ENCODE data around the gene EXOC4.

EXOC4 gene

DNA sequence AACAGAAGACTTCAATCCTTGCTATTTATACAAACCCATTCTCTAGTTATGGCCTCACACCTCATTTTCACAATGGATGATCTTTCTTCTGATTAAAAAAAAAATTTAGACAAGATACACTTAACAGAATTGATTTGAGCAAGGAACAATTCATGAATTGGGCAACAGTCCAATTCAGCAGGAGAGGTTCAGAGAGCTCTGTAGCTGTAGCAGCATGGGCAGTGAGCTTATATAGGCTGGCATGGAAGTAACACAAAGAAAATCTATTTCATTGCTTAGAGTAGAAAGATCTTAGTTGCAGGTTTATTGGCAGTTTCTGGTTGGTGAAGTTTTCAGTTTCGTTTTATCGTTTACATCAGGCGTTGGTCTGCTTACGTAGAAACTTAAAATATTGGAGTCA is 851.3 kb downstream of the EXOC4 start:
- Histone ChIP-seq H3K27me3 (ENCODE audit: insufficient read depth, low read length) (no peaks in the 10 kb centered on the region), H3K4me1 (ENCODE audit: insufficient read depth, low read length, severe bottlenecking) (peaks cover 21% of the 10 kb centered on the region), H3K9ac (ENCODE audit: low read length) (no peak overlapping the region), H3K4me3 (ENCODE audit: low read depth, low read length, poor library complexity, severe bottlenecking) (no peak overlapping the region), H4K20me1 (ENCODE audit: insufficient read depth, low read length) (no peaks in the 10 kb centered on the region), H3K4me2 (ENCODE audit: low read length) (no peak overlapping the region), H3K79me2 (ENCODE audit: insufficient read depth, low read length) (no peaks in the 10 kb centered on the region), H3K36me3 (ENCODE audit: insufficient read depth, low read length) (no peaks in the 10 kb centered on the region), H3K27ac (ENCODE audit: low read depth, low read length, poor library complexity, severe bottlenecking) (no peak overlapping the region), H3K9me2 (ENCODE audit: low read depth, low read length) (no peaks in the 10 kb centered on the region), H2AFZ (ENCODE audit: low read length) (no peak overlapping the region), H3K9me3 (ENCODE audit: low read length) (no peaks in the 10 kb centered on the region), H3F3A (ENCODE audit: insufficient read depth, low read length) (no peaks in the 10 kb centered on the region)
- TF ChIP-seq, protein P1, sequence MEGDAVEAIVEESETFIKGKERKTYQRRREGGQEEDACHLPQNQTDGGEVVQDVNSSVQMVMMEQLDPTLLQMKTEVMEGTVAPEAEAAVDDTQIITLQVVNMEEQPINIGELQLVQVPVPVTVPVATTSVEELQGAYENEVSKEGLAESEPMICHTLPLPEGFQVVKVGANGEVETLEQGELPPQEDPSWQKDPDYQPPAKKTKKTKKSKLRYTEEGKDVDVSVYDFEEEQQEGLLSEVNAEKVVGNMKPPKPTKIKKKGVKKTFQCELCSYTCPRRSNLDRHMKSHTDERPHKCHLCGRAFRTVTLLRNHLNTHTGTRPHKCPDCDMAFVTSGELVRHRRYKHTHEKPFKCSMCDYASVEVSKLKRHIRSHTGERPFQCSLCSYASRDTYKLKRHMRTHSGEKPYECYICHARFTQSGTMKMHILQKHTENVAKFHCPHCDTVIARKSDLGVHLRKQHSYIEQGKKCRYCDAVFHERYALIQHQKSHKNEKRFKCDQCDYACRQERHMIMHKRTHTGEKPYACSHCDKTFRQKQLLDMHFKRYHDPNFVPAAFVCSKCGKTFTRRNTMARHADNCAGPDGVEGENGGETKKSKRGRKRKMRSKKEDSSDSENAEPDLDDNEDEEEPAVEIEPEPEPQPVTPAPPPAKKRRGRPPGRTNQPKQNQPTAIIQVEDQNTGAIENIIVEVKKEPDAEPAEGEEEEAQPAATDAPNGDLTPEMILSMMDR (IDR thresholded peaks at IDR 0.05; ENCODE audit: low read length), result no peak
- TF ChIP-seq EZH2 (IDR thresholded peaks at IDR 0.05; ENCODE audit: borderline replicate concordance, low read length), result no peak

DNA sequence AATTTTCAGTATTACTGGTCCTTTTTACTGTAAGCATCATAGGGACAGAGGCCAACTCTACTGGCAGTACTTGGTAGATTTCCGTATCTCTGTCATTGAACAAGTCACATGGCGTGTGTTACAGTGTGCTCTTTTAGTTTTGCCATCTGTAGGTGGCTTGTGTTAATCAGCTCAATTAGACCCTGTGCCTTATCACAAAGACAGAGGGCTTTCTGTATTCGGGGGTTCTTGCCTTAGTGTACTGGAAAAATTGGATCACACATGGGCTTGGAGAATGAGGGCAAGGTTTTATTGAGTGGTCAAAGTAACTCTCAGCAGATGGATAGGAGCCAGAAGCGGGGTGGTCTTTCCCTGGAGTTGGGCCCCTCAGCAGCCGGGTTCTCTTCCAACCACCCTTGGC is 853.0 kb downstream of the EXOC4 start:
- Histone ChIP-seq H3F3A (ENCODE audit: insufficient read depth, low read length) (no peaks in the 10 kb centered on the region), H3K4me2 (ENCODE audit: low read length) (no peak overlapping the region), H3K9ac (ENCODE audit: low read length) (no peak overlapping the region), H3K27ac (ENCODE audit: low read depth, low read length, poor library complexity, severe bottlenecking) (no peak overlapping the region), H3K4me3 (ENCODE audit: low read depth, low read length, poor library complexity, severe bottlenecking) (no peak overlapping the region), H3K9me2 (ENCODE audit: low read depth, low read length) (no peaks in the 10 kb centered on the region), H3K4me1 (ENCODE audit: insufficient read depth, low read length, severe bottlenecking) (peaks cover 20% of the 10 kb centered on the region), H4K20me1 (ENCODE audit: insufficient read depth, low read length) (no peaks in the 10 kb centered on the region), H3K27me3 (ENCODE audit: insufficient read depth, low read length) (no peaks in the 10 kb centered on the region), H3K36me3 (ENCODE audit: insufficient read depth, low read length) (no peaks in the 10 kb centered on the region), H3K79me2 (ENCODE audit: insufficient read depth, low read length) (no peaks in the 10 kb centered on the region), H2AFZ (ENCODE audit: low read length) (no peak overlapping the region), H3K9me3 (ENCODE audit: low read length) (no peaks in the 10 kb centered on the region)
- TF ChIP-seq EZH2 (IDR thresholded peaks at IDR 0.05; ENCODE audit: borderline replicate concordance, low read length), result no peak
- TF ChIP-seq, protein P1 (IDR thresholded peaks at IDR 0.05; ENCODE audit: low read length), result no peak

DNA sequence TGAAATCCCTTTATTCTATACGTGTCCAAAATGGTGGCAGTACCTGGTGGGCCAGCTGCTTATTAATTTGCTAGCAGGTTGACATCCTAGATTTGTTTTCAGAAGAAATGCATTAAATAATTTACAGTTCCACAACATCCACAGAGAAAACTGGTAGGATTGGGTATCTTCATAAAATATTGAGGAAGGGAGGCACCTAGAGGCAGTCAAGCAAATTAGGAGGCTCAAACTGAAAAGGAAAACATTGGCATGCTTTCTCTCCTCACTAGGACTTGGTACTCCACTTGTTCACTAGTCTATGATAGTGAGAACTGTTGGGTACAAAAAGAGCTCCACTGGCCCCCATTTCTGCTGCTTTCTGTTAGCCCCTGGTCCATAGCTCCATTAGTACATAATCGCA is 855.9 kb downstream of the EXOC4 start:
- Histone ChIP-seq H3K27ac (ENCODE audit: low read depth, low read length, poor library complexity, severe bottlenecking) (no peak overlapping the region), H3K4me1 (ENCODE audit: insufficient read depth, low read length, severe bottlenecking) (no peaks in the 10 kb centered on the region), H3K4me3 (ENCODE audit: low read depth, low read length, poor library complexity, severe bottlenecking) (no peak overlapping the region), H3K79me2 (ENCODE audit: insufficient read depth, low read length) (no peaks in the 10 kb centered on the region), H2AFZ (ENCODE audit: low read length) (no peak overlapping the region), H3K36me3 (ENCODE audit: insufficient read depth, low read length) (no peaks in the 10 kb centered on the region), H3K9me3 (ENCODE audit: low read length) (no peaks in the 10 kb centered on the region), H3K9me2 (ENCODE audit: low read depth, low read length) (no peaks in the 10 kb centered on the region), H3K27me3 (ENCODE audit: insufficient read depth, low read length) (no peaks in the 10 kb centered on the region), H3F3A (ENCODE audit: insufficient read depth, low read length) (no peaks in the 10 kb centered on the region), H4K20me1 (ENCODE audit: insufficient read depth, low read length) (no peaks in the 10 kb centered on the region), H3K4me2 (ENCODE audit: low read length) (no peak overlapping the region), H3K9ac (ENCODE audit: low read length) (no peak overlapping the region)
- TF ChIP-seq, protein P1 (IDR thresholded peaks at IDR 0.05; ENCODE audit: low read length), result peak; percentile 34; the same call in 1 of the 2 replicates
- no peak for TF ChIP-seq EZH2 (IDR thresholded peaks at IDR 0.05; ENCODE audit: borderline replicate concordance, low read length)

All from OCI-LY1 (cell line).